Measurements from ENCODE around the gene BMP3. TPM values are rescaled to one million over a fixed set of nuclear protein-coding genes. Genes with fewer than 3 reads are reported as not detected.
A peak's percentile ranks its signal among the peaks of the same experiment; 100 is the strongest.

Gene BMP3
- total RNA-seq, 2 donors from 2014 or later: not detected

- H3K36me3 Mint-ChIP-seq: peaks cover 6% of the 10 kb centered on the region in 2 donors
- no peak overlapping the region for H3K27ac Mint-ChIP-seq
- H3K9me3 Mint-ChIP-seq: no peaks in the 10 kb centered on the region
- DNase-seq (ENCODE audit: low spot score in 2 of 2) (no peak), ATAC-seq (peak in 1 of 2 donors; percentile 41)
Observed at GRCh38 chr4:81032771-81033684, 2.5 kb downstream of the BMP3 start.

GRCh38 chr4:81038636-81039350, 8.3 kb downstream of the BMP3 start:
- no peak for ATAC-seq
- no peaks in the 10 kb centered on the region for H3K36me3 Mint-ChIP-seq

GRCh38 chr4:81039351-81039972, 9.0 kb downstream of the BMP3 start:
- H3K27ac Mint-ChIP-seq: no peak overlapping the region
- no peaks in the 10 kb centered on the region for H3K9me3 Mint-ChIP-seq
- ATAC-seq (no peak), DNase-seq (ENCODE audit: low spot score in 2 of 2) (no peak)
- H3K36me3 Mint-ChIP-seq: no peaks in the 10 kb centered on the region

More at GRCh38 chr4:81038636-81039350, 8.3 kb downstream of the BMP3 start:
- Mint-ChIP-seq H3K9me3 (no peaks in the 10 kb centered on the region), H3K27ac (no peak overlapping the region)
- no peak for DNase-seq (ENCODE audit: low spot score in 2 of 2)

GRCh38 chr4:81040012-81040659, 9.6 kb downstream of the BMP3 start:
- H3K36me3 Mint-ChIP-seq: no peaks in the 10 kb centered on the region
- H3K9me3 Mint-ChIP-seq: no peaks in the 10 kb centered on the region
- no peak for ATAC-seq
- H3K27ac Mint-ChIP-seq: no peak overlapping the region
- no peak for DNase-seq (ENCODE audit: low spot score in 2 of 2)

GRCh38 chr4:81042578-81043365, 12.3 kb downstream of the BMP3 start:
- no peaks in the 10 kb centered on the region for H3K36me3 Mint-ChIP-seq
- DNase-seq (ENCODE audit: low spot score in 2 of 2): no peak
- no peak for ATAC-seq
- no peaks in the 10 kb centered on the region for H3K9me3 Mint-ChIP-seq
- no peak overlapping the region for H3K27ac Mint-ChIP-seq

- no peak overlapping the region for H3K27ac Mint-ChIP-seq
- no peaks in the 10 kb centered on the region for H3K9me3 Mint-ChIP-seq
- H3K36me3 Mint-ChIP-seq: no peaks in the 10 kb centered on the region
- ATAC-seq: no peak
- no peak for DNase-seq (ENCODE audit: low spot score in 2 of 2)
Observed at GRCh38 chr4:81049330-81049729, 18.8 kb downstream of the BMP3 start.

GRCh38 chr4:81049907-81050306, 19.4 kb downstream of the BMP3 start:
- ATAC-seq (no peak), DNase-seq (ENCODE audit: low spot score in 2 of 2) (no peak)
- Mint-ChIP-seq H3K9me3 (no peaks in the 10 kb centered on the region), H3K27ac (no peak overlapping the region), H3K36me3 (no peaks in the 10 kb centered on the region)

GRCh38 chr4:81052119-81053068, 21.9 kb downstream of the BMP3 start:
- no peak overlapping the region for H3K27ac Mint-ChIP-seq
- DNase-seq (ENCODE audit: low spot score in 2 of 2): peak in 1 of 2 donors; percentile 33
- H3K9me3 Mint-ChIP-seq: no peaks in the 10 kb centered on the region
- peak in 1 of 2 donors; percentile 56 for ATAC-seq
- no peaks in the 10 kb centered on the region for H3K36me3 Mint-ChIP-seq

GRCh38 chr4:81058621-81059020, 28.1 kb downstream of the BMP3 start:
- DNase-seq (ENCODE audit: low spot score in 2 of 2): no peak
- Mint-ChIP-seq H3K36me3 (no peaks in the 10 kb centered on the region), H3K9me3 (no peaks in the 10 kb centered on the region), H3K27ac (no peak overlapping the region)
- ATAC-seq: no peak

GRCh38 chr4:81060587-81061343, 30.3 kb downstream of the BMP3 start:
- H3K27ac Mint-ChIP-seq: no peak overlapping the region
- no peak for ATAC-seq

GRCh38 chr4:81061344-81061730, 30.8 kb downstream of the BMP3 start:
- H3K27ac Mint-ChIP-seq: no peak overlapping the region
- DNase-seq (ENCODE audit: low spot score in 2 of 2) (no peak), ATAC-seq (no peak)
- H3K36me3 Mint-ChIP-seq: no peaks in the 10 kb centered on the region
- no peaks in the 10 kb centered on the region for H3K9me3 Mint-ChIP-seq

More at GRCh38 chr4:81060587-81061343, 30.3 kb downstream of the BMP3 start:
- no peak for DNase-seq (ENCODE audit: low spot score in 2 of 2)
- no peaks in the 10 kb centered on the region for H3K36me3 Mint-ChIP-seq
- no peaks in the 10 kb centered on the region for H3K9me3 Mint-ChIP-seq

- no peak overlapping the region for H3K27ac Mint-ChIP-seq
- no peak for ATAC-seq
- H3K9me3 Mint-ChIP-seq: no peaks in the 10 kb centered on the region
- no peaks in the 10 kb centered on the region for H3K36me3 Mint-ChIP-seq
- no peak for DNase-seq (ENCODE audit: low spot score in 2 of 2)
Observed at GRCh38 chr4:81062001-81062400, 31.5 kb downstream of the BMP3 start.

GRCh38 chr4:81065446-81065845, 34.9 kb downstream of the BMP3 start:
- ATAC-seq: no peak
- DNase-seq (ENCODE audit: low spot score in 2 of 2): no peak
- Mint-ChIP-seq H3K27ac (no peak overlapping the region), H3K9me3 (no peaks in the 10 kb centered on the region), H3K36me3 (no peaks in the 10 kb centered on the region)

GRCh38 chr4:81069706-81070331, 39.3 kb downstream of the BMP3 start:
- ATAC-seq (peak; percentile 60 to 86), DNase-seq (ENCODE audit: low spot score in 2 of 2) (peak in 1 of 2 donors; percentile 61)
- H3K9me3 Mint-ChIP-seq: no peaks in the 10 kb centered on the region
- no peak overlapping the region for H3K27ac Mint-ChIP-seq
- no peaks in the 10 kb centered on the region for H3K36me3 Mint-ChIP-seq

Measured in activated naive CD4-positive, alpha-beta T cell treated with anti-CD3 and anti-CD28 coated beads, Interleukin-2, amount 50 U/mL, for 72 hours (primary cell).